Stimulated activated naive B cell treated with anti-CD40 and anti-IgM and Interleukin-4, amounts not matched to agents 10 μg/mL and 1 μg/mL and 100 μg/mL, for 72 hours (primary cell): ENCODE data around the gene SATB2.

Experiments used
- ATAC-seq, 2 donors: fragments of 150-1000 bp; cut with Tn5 transposase; replicated peaks; 2 replicates each; pipeline ENCODE4 v1.10.0; 2021; ENCODE audit warnings: moderate library complexity in 1 of 2
- DNase-seq: peaks from one replicate; pipeline ENCODE4 v3.0.0; 2021
- H3K27ac Mint-ChIP-seq: one replicate; pipeline ENCODE4 v1.8.0; 2022; ENCODE audit warnings: mild to moderate bottlenecking, mixed read lengths
- H3K27me3 Mint-ChIP-seq, 2 donors: one replicate each; pipeline ENCODE4 v1.8.0; 2022; ENCODE audit warnings: mixed read lengths in 2 of 2
- H3K36me3 Mint-ChIP-seq, 2 donors: one replicate each; pipeline ENCODE4 v1.8.0; 2022; ENCODE audit warnings: mixed read lengths in 2 of 2, mild to moderate bottlenecking in 1 of 2
- H3K4me1 Mint-ChIP-seq, 2 donors: one replicate each; pipeline ENCODE4 v1.8.0; 2022; ENCODE audit warnings: mixed read lengths in 2 of 2, mild to moderate bottlenecking in 1 of 2
- H3K4me3 Mint-ChIP-seq, 2 donors: one replicate each; pipeline ENCODE4 v1.8.0; 2022; ENCODE audit warnings: mild to moderate bottlenecking in 2 of 2, mixed read lengths in 2 of 2, moderate library complexity in 1 of 2
- H3K9me3 Mint-ChIP-seq, 2 donors: one replicate each; pipeline ENCODE4 v1.8.0; 2022; ENCODE audit warnings: mixed read lengths in 2 of 2, mild to moderate bottlenecking in 1 of 2

SATB2 gene

DNA sequence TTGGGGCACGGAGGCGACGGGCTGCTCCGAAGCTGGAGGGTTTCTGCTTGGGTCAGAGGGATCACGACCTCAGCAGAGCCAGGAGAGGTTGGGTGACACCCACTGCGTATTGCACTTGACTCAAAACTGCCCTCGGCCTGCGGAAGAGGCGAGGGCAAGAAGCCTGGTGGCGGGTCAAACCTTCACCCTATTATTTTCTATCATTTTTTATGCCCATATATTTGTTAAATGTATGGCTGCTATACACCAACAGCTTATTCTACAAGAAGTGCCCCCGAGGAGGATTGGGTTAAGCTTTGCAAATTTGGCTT is 12.6 kb upstream of the SATB2 start:
- H3K27me3 Mint-ChIP-seq, result peaks cover 83 to 95% of the 10 kb centered on the region in 2 donors
- no peak overlapping the region for H3K4me3 Mint-ChIP-seq
- H3K27ac Mint-ChIP-seq, result peak overlapping the region; percentile 14
- no peak for ATAC-seq
- H3K36me3 Mint-ChIP-seq, result peaks cover 0 to 5% of the 10 kb centered on the region in 2 donors
- DNase-seq, result no peak
- peaks cover 0 to 19% of the 10 kb centered on the region in 2 donors for H3K4me1 Mint-ChIP-seq
- H3K9me3 Mint-ChIP-seq, result peaks cover 0 to 3% of the 10 kb centered on the region in 2 donors

GRCh38 chr2:199469514-199470360 is 12.0 kb upstream of the SATB2 start:
- DNase-seq, result no peak
- Mint-ChIP-seq H3K9me3 (peaks cover 3 to 4% of the 10 kb centered on the region in 2 donors), H3K4me3 (no peak overlapping the region), H3K36me3 (peaks cover 3 to 7% of the 10 kb centered on the region in 2 donors), H3K4me1 (peaks cover 3 to 24% of the 10 kb centered on the region in 2 donors), H3K27ac (peak overlapping the region; percentile 67), H3K27me3 (peaks cover 82 to 95% of the 10 kb centered on the region in 2 donors)
- ATAC-seq, result no peak

DNA sequence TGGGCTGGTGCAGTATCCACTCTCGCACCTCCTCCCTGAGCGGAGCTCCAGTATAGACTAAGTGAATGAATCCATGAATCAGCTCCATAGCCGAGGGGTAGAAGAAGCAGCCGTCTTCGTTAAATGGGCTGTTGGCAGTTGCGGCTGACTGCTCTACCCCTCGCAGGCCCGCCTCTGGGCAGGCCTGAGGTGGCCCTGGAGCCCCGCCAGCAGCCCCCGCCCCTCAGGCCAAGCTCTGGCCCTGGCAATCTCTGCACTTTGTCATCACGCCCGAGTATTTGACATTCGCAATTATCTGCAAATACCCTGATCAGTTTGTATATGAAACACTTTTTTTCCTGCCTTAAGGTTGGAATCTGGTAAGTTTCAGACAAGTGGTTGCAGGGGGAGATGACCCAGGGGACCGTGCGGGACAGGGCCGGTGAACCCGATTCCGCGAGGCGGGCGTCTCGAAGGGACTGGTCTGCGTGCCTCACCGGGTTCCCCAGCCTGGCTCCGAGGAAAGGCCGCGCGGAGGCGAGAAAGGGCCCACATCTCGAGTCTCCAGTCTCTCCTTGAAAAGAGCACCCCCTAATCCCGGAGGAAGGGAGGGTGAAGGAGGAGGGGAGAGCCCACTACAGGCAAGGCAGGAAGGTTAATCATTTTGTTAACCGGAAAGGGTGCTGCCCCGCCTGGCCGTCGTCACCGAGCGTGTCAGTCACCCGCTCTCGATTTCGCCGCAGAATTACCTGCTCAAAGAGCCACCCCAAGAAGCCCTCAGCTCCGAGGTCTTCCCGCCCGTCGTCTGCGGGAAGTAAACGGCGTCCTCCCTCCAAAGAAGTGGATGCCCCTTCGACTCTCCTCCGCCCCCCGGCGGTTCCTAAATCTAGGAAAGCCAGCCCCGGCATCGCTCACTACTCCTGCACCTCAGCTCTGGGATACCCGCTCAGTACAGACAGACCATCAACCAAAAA is 11.1 kb upstream of the SATB2 start:
- peaks cover 75 to 90% of the 10 kb centered on the region in 2 donors for H3K27me3 Mint-ChIP-seq
- ATAC-seq (no peak), DNase-seq (no peak)
- peak overlapping the region; percentile 51 for H3K27ac Mint-ChIP-seq
- no peak overlapping the region for H3K4me3 Mint-ChIP-seq
- H3K36me3 Mint-ChIP-seq, result peaks cover 3 to 7% of the 10 kb centered on the region in 2 donors
- H3K4me1 Mint-ChIP-seq, result peaks cover 3 to 30% of the 10 kb centered on the region in 2 donors
- H3K9me3 Mint-ChIP-seq, result peaks cover 3 to 4% of the 10 kb centered on the region in 2 donors

GRCh38 chr2:199467066-199467822 is 9.5 kb upstream of the SATB2 start:
- ATAC-seq, result no peak
- peaks cover 3 to 7% of the 10 kb centered on the region in 2 donors for H3K36me3 Mint-ChIP-seq
- no peak for DNase-seq
- no peak overlapping the region for H3K4me3 Mint-ChIP-seq
- H3K27ac Mint-ChIP-seq, result no peak overlapping the region
- H3K27me3 Mint-ChIP-seq, result peaks cover 72 to 92% of the 10 kb centered on the region in 2 donors
- peaks cover 3 to 4% of the 10 kb centered on the region in 2 donors for H3K9me3 Mint-ChIP-seq
- H3K4me1 Mint-ChIP-seq, result peaks cover 7 to 36% of the 10 kb centered on the region in 2 donors

- no peak overlapping the region for H3K4me3 Mint-ChIP-seq
- H3K27me3 Mint-ChIP-seq, result peaks cover 69 to 92% of the 10 kb centered on the region in 2 donors
- peaks cover 7 to 35% of the 10 kb centered on the region in 2 donors for H3K4me1 Mint-ChIP-seq
- ATAC-seq, result no peak
- H3K36me3 Mint-ChIP-seq, result peaks cover 3 to 7% of the 10 kb centered on the region in 2 donors
- H3K27ac Mint-ChIP-seq, result no peak overlapping the region
- peaks cover 3 to 5% of the 10 kb centered on the region in 2 donors for H3K9me3 Mint-ChIP-seq
- DNase-seq, result no peak
Observed at GRCh38 chr2:199466692-199467065, 8.9 kb upstream of the SATB2 start.

DNA sequence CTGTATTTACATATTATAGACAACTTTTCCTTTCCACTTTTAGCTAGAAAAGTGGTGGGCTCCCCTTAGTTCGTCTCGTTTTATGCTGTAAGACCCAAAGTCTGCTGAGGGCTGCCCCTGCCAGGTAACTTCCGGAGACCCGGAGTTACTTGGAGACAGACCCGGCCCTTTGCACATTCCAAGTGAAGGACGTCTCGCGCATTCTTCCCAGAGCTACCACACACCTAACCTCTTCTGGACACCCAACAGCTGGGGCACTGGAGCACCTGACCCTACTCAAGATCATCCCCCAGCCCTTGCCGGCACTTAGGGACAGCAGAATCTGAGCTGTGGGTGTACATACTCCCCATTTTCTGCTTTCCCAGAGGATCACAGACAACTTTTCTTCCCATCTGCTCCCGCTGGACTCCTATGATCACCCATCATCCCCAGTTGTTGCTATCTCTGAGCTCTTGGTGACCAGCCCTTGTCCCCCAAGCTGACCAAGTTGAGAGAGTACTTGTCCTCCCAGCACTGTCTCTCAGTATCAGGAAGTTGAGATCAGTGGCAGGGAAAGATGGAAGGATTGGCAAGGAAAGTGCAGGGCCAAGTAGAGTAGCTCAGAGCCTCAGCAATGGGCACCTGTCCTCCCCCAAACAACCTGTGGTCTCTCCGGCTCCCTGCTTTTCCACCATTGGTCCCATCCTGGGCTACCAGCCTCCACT is 8.4 kb upstream of the SATB2 start:
- Mint-ChIP-seq H3K27me3 (peaks cover 67 to 91% of the 10 kb centered on the region in 2 donors), H3K4me3 (no peak overlapping the region), H3K9me3 (peaks cover 3 to 6% of the 10 kb centered on the region in 2 donors), H3K4me1 (peaks cover 7 to 30% of the 10 kb centered on the region in 2 donors), H3K27ac (peak overlapping the region; percentile 75), H3K36me3 (peaks cover 3 to 7% of the 10 kb centered on the region in 2 donors)
- no peak for ATAC-seq
- DNase-seq, result no peak

GRCh38 chr2:199465390-199465789 is 7.7 kb upstream of the SATB2 start:
- Mint-ChIP-seq H3K36me3 (peaks cover 3 to 5% of the 10 kb centered on the region in 2 donors), H3K27me3 (peaks cover 63 to 90% of the 10 kb centered on the region in 2 donors), H3K4me3 (peak overlapping the region in 1 of 2 donors; percentile 46), H3K4me1 (peaks cover 7 to 30% of the 10 kb centered on the region in 2 donors), H3K9me3 (peaks cover 3 to 6% of the 10 kb centered on the region in 2 donors), H3K27ac (no peak overlapping the region)
- ATAC-seq (no peak), DNase-seq (no peak)

- peaks cover 63 to 90% of the 10 kb centered on the region in 2 donors for H3K27me3 Mint-ChIP-seq
- H3K4me3 Mint-ChIP-seq, result peak overlapping the region in 1 of 2 donors; percentile 46
- H3K27ac Mint-ChIP-seq, result peak overlapping the region; percentile 65
- H3K9me3 Mint-ChIP-seq, result peaks cover 3 to 6% of the 10 kb centered on the region in 2 donors
- peaks cover 3 to 5% of the 10 kb centered on the region in 2 donors for H3K36me3 Mint-ChIP-seq
- DNase-seq (no peak), ATAC-seq (no peak)
- peaks cover 11 to 34% of the 10 kb centered on the region in 2 donors for H3K4me1 Mint-ChIP-seq
Observed at GRCh38 chr2:199464606-199465352, 7.0 kb upstream of the SATB2 start.

DNA sequence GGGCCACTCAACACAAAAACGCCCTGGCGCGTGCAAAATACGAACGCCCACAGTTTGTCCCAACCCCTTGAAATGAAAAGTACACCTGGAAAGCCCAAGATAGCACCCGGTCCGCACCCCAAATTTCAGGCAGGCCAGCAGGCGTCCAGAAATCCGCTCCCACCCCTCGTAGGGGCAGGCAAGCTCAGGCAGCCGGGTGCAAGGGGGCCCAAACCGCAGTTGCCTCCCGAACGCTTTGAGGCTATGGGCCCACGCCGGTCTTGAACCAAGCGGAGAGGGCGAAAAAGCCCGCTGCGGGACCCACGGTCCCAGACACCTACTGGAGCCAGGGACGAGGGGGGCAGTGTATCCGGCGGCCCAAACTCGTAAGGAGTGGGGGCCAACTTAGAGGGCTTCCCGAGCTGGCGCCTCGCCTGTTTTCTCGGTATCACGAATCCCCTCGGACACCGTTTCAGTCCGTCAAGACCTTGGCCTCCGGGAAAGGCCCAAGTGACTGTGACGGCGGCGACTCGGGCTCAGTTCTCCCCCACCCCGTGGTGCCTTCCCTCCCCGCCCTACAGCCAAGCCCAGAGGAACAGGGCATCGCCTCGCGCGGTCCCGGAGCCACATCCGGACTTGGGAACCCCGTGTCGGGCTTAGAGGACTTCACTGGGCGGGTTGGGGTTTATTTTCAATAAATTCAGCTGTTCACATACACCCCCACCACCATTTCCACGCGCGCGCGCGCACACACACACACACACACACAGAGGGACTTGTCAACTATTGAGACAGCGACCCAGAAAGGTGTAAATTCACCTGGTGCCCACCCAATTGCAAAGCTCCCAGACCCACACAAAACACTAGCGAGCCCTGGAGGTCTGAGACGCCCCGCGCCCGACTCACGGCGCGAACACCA is 6.2 kb upstream of the SATB2 start:
- Mint-ChIP-seq H3K27ac (peak overlapping the region; percentile 80), H3K4me1 (peaks cover 11 to 30% of the 10 kb centered on the region in 2 donors), H3K4me3 (peak overlapping the region; percentile 32 to 54), H3K27me3 (peaks cover 61 to 88% of the 10 kb centered on the region in 2 donors), H3K9me3 (peaks cover 3 to 6% of the 10 kb centered on the region in 2 donors), H3K36me3 (peaks cover 3 to 5% of the 10 kb centered on the region in 2 donors)
- DNase-seq, result no peak
- no peak for ATAC-seq

GRCh38 chr2:199462956-199463692 is 5.4 kb upstream of the SATB2 start:
- H3K9me3 Mint-ChIP-seq, result peaks cover 3 to 6% of the 10 kb centered on the region in 2 donors
- H3K4me1 Mint-ChIP-seq, result peaks cover 11 to 26% of the 10 kb centered on the region in 2 donors
- H3K27ac Mint-ChIP-seq, result peak overlapping the region; percentile 80
- DNase-seq, result peak; percentile 28
- peaks cover 3 to 5% of the 10 kb centered on the region in 2 donors for H3K36me3 Mint-ChIP-seq
- no peak for ATAC-seq
- H3K4me3 Mint-ChIP-seq, result peak overlapping the region; percentile 47 to 54
- H3K27me3 Mint-ChIP-seq, result peaks cover 55 to 81% of the 10 kb centered on the region in 2 donors

- peaks cover 54 to 81% of the 10 kb centered on the region in 2 donors for H3K27me3 Mint-ChIP-seq
- H3K36me3 Mint-ChIP-seq, result peaks cover 2 to 3% of the 10 kb centered on the region in 2 donors
Observed at GRCh38 chr2:199462347-199462955, 4.7 kb upstream of the SATB2 start.

More at GRCh38 chr2:199462347-199462955, 4.7 kb upstream of the SATB2 start:
- peaks cover 3 to 6% of the 10 kb centered on the region in 2 donors for H3K9me3 Mint-ChIP-seq
- peak overlapping the region; percentile 77 for H3K27ac Mint-ChIP-seq
- ATAC-seq (no peak), DNase-seq (no peak)
- peaks cover 13 to 31% of the 10 kb centered on the region in 2 donors for H3K4me1 Mint-ChIP-seq
- H3K4me3 Mint-ChIP-seq, result peak overlapping the region; percentile 14 to 47
